ENCODE measurements around the gene DAZAP1. TPM values are rescaled to one million over a fixed set of nuclear protein-coding genes. Genes with fewer than 3 reads are reported as not detected.
"Not testable (repeated sequence)": the region's sequence is repeated elsewhere in the genome, so short reads cannot be mapped to it uniquely, and the experiment has no call there.

Gene DAZAP1
- total and polyA plus RNA-seq, 3 experiments from 2014 or later, result 7.7 to 253 (median 253) TPM

- Histone ChIP-seq H3K36me3 (ENCODE audit: insufficient read depth, low read length) (no peaks in the 10 kb centered on the region), H3K27me3 (ENCODE audit: insufficient read depth, low read length, poor library complexity, severe bottlenecking) (peaks cover 5% of the 10 kb centered on the region), H3K4me3 (ENCODE audit: low read length) (no peak overlapping the region), H3K9me3 (ENCODE audit: low read length) (no peaks in the 10 kb centered on the region), H3K27ac (ENCODE audit: low read depth, low read length) (no peak overlapping the region), H3K4me1 (ENCODE audit: insufficient read depth, low read length) (peaks cover 28% of the 10 kb centered on the region)
- CTCF ChIA-PET, result interaction anchor here (1.5 to 1.9 kb wide), 2 partner anchors 29 to 195 kb away, joined by 4 to 8 read pairs; no protein-coding TSS in a partner anchor
- H3K4me3 Mint-ChIP-seq, result no peak overlapping the region
- peaks cover 14 to 36% (median 20%) of the 10 kb centered on the region in 3 donors for H3K4me1 Mint-ChIP-seq
- no peak overlapping the region for H3K27ac Mint-ChIP-seq
- H3K27me3 Mint-ChIP-seq, result peaks cover 0 to 2% of the 10 kb centered on the region in 2 donors
- peaks cover 0 to 19% (median 0%) of the 10 kb centered on the region in 3 donors for H3K36me3 Mint-ChIP-seq
- H3K9me3 Mint-ChIP-seq, result no peaks in the 10 kb centered on the region
- POLR2A ChIA-PET, result interaction anchor here (1.3 kb wide), 1 partner anchor 30 kb away, joined by 3 read pairs; no protein-coding TSS in a partner anchor
- no peak for DNase-seq
These were observed 66.8 kb downstream of the DAZAP1 start for GRCh38 chr19:1474011-1474764.

- no peak for DNase-seq
- Histone ChIP-seq H3K4me1 (ENCODE audit: insufficient read depth, low read length) (peaks cover 27% of the 10 kb centered on the region), H3K36me3 (ENCODE audit: insufficient read depth, low read length) (no peaks in the 10 kb centered on the region), H3K4me3 (ENCODE audit: low read length) (no peak overlapping the region), H3K9me3 (ENCODE audit: low read length) (no peaks in the 10 kb centered on the region), H3K27ac (ENCODE audit: low read depth, low read length) (no peak overlapping the region), H3K27me3 (ENCODE audit: insufficient read depth, low read length, poor library complexity, severe bottlenecking) (peaks cover 5% of the 10 kb centered on the region)
- peaks cover 17 to 41% (median 21%) of the 10 kb centered on the region in 3 donors for H3K4me1 Mint-ChIP-seq
- no peak overlapping the region for H3K27ac Mint-ChIP-seq
- POLR2A ChIA-PET, result interaction anchor here (1.3 kb wide), 1 partner anchor 31 kb away, joined by 3 read pairs; no protein-coding TSS in a partner anchor
- peaks cover 0 to 19% (median 0%) of the 10 kb centered on the region in 3 donors for H3K36me3 Mint-ChIP-seq
- CTCF ChIA-PET, result interaction anchor here (1.0 to 1.9 kb wide), 2 partner anchors 8 to 30 kb away, joined by 3 to 8 read pairs; no protein-coding TSS in a partner anchor
- H3K9me3 Mint-ChIP-seq, result no peaks in the 10 kb centered on the region
- H3K4me3 Mint-ChIP-seq, result no peak overlapping the region
- peaks cover 0 to 2% of the 10 kb centered on the region in 2 donors for H3K27me3 Mint-ChIP-seq
These were observed 67.5 kb downstream of the DAZAP1 start for GRCh38 chr19:1474765-1475351.

DNA sequence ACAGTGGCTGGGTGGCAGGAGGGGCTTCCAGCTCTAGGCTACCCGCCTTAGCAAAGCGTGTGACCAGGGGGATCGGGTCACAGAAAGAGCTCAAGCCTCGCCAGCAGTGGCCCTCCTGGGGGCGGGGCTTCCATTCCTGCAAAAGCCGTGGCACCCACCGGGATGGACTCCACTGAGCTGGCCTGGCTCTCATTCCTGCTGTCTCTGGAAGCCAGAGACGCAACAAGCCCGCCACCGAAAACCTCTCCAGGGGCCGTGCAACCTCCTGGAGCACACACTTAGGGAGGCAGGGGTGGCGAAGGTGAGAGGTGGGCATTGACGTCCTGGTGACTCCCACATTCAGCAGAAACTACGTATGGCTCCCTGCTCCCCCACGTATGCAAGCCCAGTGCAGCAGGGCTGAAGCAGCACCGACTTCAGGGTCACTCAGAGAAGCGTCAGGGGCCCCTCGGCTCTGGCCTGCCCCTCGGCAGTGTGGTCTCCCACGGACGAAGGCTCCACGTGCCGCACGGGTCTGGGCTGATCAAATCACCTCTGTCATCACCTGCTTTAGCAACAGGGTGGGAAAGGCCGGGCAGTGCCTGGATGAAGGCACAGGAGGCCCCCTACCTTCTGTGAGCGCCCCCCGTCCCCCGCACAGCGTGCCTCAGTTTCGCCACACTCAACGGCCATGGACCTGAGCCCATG lies 68.5 kb downstream of the DAZAP1 start:
- CTCF ChIA-PET, result interaction anchor here (1.0 kb wide), 1 partner anchor 9 kb away, joined by 3 read pairs; no protein-coding TSS in a partner anchor

DNA sequence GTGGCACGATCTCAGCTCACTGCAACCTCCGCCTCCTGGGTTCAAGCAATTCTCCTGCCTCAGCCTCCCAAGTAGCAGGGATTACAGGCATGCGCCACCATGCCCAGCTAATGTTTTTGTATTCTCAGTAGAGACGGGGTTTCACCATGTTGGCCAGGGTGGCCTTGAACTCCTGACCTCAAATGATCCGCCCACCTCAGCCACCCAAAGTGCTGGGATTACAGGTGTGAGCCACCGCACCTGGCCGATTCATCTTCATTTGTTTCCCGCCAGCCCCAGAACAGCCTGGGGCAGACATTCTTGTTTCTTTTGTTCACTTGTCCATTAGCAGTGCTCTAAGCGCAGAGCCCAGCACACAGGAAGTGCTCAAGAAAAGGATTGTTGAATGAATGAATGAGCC lies 69.7 kb downstream of the DAZAP1 start:
- not testable (repeated sequence) for DNase-seq; H3K36me3 ChIP-seq (ENCODE audit: insufficient read depth, low read length); H3K9me3 ChIP-seq (ENCODE audit: low read length); H3K27me3 Mint-ChIP-seq; H3K4me3 ChIP-seq (ENCODE audit: low read length); H3K4me1 ChIP-seq (ENCODE audit: insufficient read depth, low read length); H3K27ac ChIP-seq (ENCODE audit: low read depth, low read length); H3K9me3 Mint-ChIP-seq; H3K27me3 ChIP-seq (ENCODE audit: insufficient read depth, low read length, poor library complexity, severe bottlenecking)
- H3K27ac Mint-ChIP-seq, result peak overlapping the region in 2 of 8 donors; percentile 10 to 58
- ChIA-PET CTCF (interaction anchor here (1.9 kb wide), 1 partner anchor 33 kb away, joined by 6 read pairs; no protein-coding TSS in a partner anchor), POLR2A (interaction anchor here (0.9 kb wide), 1 partner anchor 120 kb away, joined by 3 read pairs; no protein-coding TSS in a partner anchor)
- peak overlapping the region; percentile 32 to 82 (median 57) for H3K4me3 Mint-ChIP-seq
- peaks cover 17 to 26% (median 17%) of the 10 kb centered on the region in 3 donors for H3K4me1 Mint-ChIP-seq
- H3K36me3 Mint-ChIP-seq, result peaks cover 0 to 19% (median 0%) of the 10 kb centered on the region in 3 donors

More for the DNA sequence above, 68.5 kb downstream of the DAZAP1 start:
- H3K27me3 Mint-ChIP-seq, result peaks cover 0 to 3% of the 10 kb centered on the region in 2 donors
- Histone ChIP-seq H3K4me1 (ENCODE audit: insufficient read depth, low read length) (peaks cover 20% of the 10 kb centered on the region), H3K27me3 (ENCODE audit: insufficient read depth, low read length, poor library complexity, severe bottlenecking) (peaks cover 5% of the 10 kb centered on the region), H3K9me3 (ENCODE audit: low read length) (no peaks in the 10 kb centered on the region), H3K4me3 (ENCODE audit: low read length) (no peak overlapping the region), H3K36me3 (ENCODE audit: insufficient read depth, low read length) (no peaks in the 10 kb centered on the region), H3K27ac (ENCODE audit: low read depth, low read length) (no peak overlapping the region)
- peaks cover 17 to 37% (median 19%) of the 10 kb centered on the region in 3 donors for H3K4me1 Mint-ChIP-seq
- H3K36me3 Mint-ChIP-seq, result peaks cover 0 to 19% (median 0%) of the 10 kb centered on the region in 3 donors
- H3K4me3 Mint-ChIP-seq, result peak overlapping the region in 2 of 7 donors; percentile 46 to 67
- no peaks in the 10 kb centered on the region for H3K9me3 Mint-ChIP-seq
- no peak overlapping the region for H3K27ac Mint-ChIP-seq
- no peak for DNase-seq
- POLR2A ChIA-PET, result no interaction called here

DNA sequence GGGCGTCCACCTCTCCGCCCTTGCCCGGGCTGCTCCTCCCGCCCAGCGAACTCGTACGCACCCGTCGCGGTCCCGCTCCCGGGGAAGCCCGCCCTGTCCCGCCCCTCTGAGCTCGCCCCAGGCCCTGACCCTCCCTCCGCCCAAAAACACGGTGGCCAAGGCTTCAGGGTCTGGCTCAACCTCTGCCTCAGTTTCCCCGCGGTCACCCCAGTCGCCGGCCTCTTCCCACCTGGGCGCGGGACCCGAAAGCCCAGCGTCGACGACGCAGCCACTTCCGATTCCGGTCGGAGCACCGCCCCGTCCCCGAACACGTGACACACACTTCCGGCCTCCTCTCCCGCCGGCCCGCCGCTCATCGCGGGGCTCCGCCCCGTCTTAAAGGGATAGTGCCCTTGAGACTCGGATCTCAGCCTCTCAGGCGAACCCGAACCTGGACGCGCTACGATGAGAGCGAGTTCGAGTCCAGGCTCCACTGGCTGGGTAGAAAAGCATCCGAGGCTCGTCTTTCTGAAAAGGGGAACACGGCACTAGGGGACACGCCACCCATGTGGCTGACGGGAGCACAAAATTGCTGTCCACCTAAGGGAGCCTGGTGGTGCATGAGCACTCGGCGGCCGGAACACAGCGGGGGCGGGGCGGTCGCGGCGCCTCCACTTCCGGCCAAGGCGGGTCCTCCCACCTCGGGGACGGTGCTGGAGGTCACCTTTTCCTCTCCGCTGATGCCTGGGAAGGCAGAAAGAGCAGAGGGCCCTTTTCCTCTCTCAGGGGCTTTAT lies 71.7 kb downstream of the DAZAP1 start, which contains the start of gene C19orf25:
TSS of gene C19orf25 (minus strand) at position 282 of the 774 bp plus-strand sequence. CDS start 312 bp downstream, outside the sequence.
- peak within 1 kb of the TSS; percentile 94 to 99 (median 98) for H3K4me3 Mint-ChIP-seq
- no peaks in the 10 kb centered on the region for H3K9me3 Mint-ChIP-seq
- H3K4me1 Mint-ChIP-seq, result peaks cover 12 to 20% (median 12%) of the 10 kb centered on the region in 3 donors
- Histone ChIP-seq H3K4me1 (ENCODE audit: insufficient read depth, low read length) (peaks cover 9% of the 10 kb centered on the region), H3K4me3 (ENCODE audit: low read length) (peak within 1 kb of the TSS; percentile 90), H3K27me3 (ENCODE audit: insufficient read depth, low read length, poor library complexity, severe bottlenecking) (no peaks in the 10 kb centered on the region), H3K36me3 (ENCODE audit: insufficient read depth, low read length) (no peaks in the 10 kb centered on the region), H3K27ac (ENCODE audit: low read depth, low read length) (peak within 1 kb of the TSS; percentile 63), H3K9me3 (ENCODE audit: low read length) (no peaks in the 10 kb centered on the region)
- peak; percentile 85 to 93 (median 86) for DNase-seq
- peak within 1 kb of the TSS; percentile 77 to 98 (median 96) for H3K27ac Mint-ChIP-seq
- POLR2A ChIA-PET, result interaction anchor here (0.8 to 1.2 kb wide), 2 partner anchors 9 to 12 kb away, joined by 3 to 4 read pairs; partner anchors contain the start of gene REEP6
- CTCF ChIA-PET, result no interaction called here
- H3K36me3 Mint-ChIP-seq, result peaks cover 0 to 19% (median 0%) of the 10 kb centered on the region in 3 donors
- H3K27me3 Mint-ChIP-seq, result peaks cover 0 to 1% of the 10 kb centered on the region in 2 donors

DNA sequence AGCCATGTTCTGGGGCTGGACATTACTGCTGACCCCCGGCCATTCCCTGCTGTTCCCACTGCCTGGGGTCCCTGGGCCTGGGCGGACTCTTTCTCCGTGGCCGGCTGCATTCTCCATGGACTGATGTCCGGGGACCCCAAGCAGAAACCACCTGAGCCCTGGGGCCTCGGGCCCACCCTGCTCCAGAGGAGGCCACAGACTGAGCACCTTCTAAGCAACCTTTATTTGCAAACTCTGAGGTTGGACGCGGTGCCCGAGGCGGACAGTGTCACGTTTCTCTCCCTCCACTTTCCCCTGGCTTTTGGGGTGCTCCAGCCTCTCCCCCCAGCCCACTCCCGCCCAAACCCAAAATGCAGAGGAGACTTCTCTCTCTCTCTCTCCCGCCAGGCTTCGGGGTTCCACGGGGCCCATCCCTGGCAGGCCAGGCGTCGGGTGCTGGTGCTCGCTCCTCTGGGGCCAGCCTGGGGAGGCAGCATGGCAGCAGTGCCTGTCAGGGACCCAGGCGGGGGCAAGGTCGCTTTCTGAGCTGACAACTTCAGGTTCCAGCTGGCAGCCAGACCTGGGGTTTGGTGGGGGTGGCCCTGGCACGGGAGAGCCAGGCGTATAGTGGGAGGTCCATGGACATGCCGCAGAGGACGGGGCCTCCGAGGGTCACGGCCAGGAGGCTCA lies 74.0 kb downstream of the DAZAP1 start:
- no peak overlapping the region for H3K27ac Mint-ChIP-seq
- DNase-seq, result no peak
- no peak overlapping the region for H3K4me3 Mint-ChIP-seq
- H3K27me3 Mint-ChIP-seq, result peaks cover 0 to 1% of the 10 kb centered on the region in 2 donors
- peaks cover 0 to 10% (median 0%) of the 10 kb centered on the region in 3 donors for H3K36me3 Mint-ChIP-seq
- no peaks in the 10 kb centered on the region for H3K27me3 ChIP-seq (ENCODE audit: insufficient read depth, low read length, poor library complexity, severe bottlenecking)
- ChIA-PET POLR2A (interaction anchor here (0.6 kb wide), 1 partner anchor 168 kb away, joined by 3 read pairs; no protein-coding TSS in a partner anchor), CTCF (no interaction called here)
- H3K27ac ChIP-seq (ENCODE audit: low read depth, low read length), result no peak overlapping the region
- H3K36me3 ChIP-seq (ENCODE audit: insufficient read depth, low read length), result no peaks in the 10 kb centered on the region
- H3K9me3 ChIP-seq (ENCODE audit: low read length), result no peaks in the 10 kb centered on the region
- peaks cover 9% of the 10 kb centered on the region for H3K4me1 ChIP-seq (ENCODE audit: insufficient read depth, low read length)
- H3K4me3 ChIP-seq (ENCODE audit: low read length), result no peak overlapping the region
- H3K4me1 Mint-ChIP-seq, result peaks cover 12 to 20% (median 12%) of the 10 kb centered on the region in 3 donors
- H3K9me3 Mint-ChIP-seq, result no peaks in the 10 kb centered on the region
